Heart left ventricle (tissue), 16 donors: ENCODE measurements around the gene KRTAP10-8. TPM values are rescaled to one million over a fixed set of nuclear protein-coding genes. Genes with fewer than 3 reads are reported as not detected.

ENCODE experiments used
- ATAC-seq, 4 donors: fragments of 200-7000 bp; cut with Tn5 transposase; one replicate each; pipeline ENCODE4 v1.9.1; 2020 to 2022; ENCODE audit warnings: moderate library complexity in 4 of 4, mild to moderate bottlenecking in 3 of 4, moderate number of reproducible peaks in 1 of 4
- DNase-seq, 5 donors: peaks; one replicate each; pipeline ENCODE4 v3.0.0-alpha.2; 2020
- H3K27ac ChIP-seq, 12 donors: fragments of 200-600 bp; sonication (generic) in 4 of 12; one replicate each; pipeline versions ENCODE4 v1.5.0 to v1.8.0; 2016 to 2022; ENCODE audit warnings: mild to moderate bottlenecking in 2 of 12
- H3K27me3 ChIP-seq, 9 donors: fragments of 200-600 bp; sonication (generic) in 2 of 9; one replicate each; pipeline versions ENCODE4 v1.5.1 to v1.8.0; 2016 to 2022; ENCODE audit warnings: mild to moderate bottlenecking in 3 of 9
- H3K36me3 ChIP-seq, 9 donors: fragments of 200-600 bp; sonication (generic) in 2 of 9; one replicate each; pipeline versions ENCODE4 v1.5.0 to v1.8.0; 2018 to 2022; ENCODE audit warnings: mild to moderate bottlenecking in 2 of 9
- H3K4me1 ChIP-seq, 12 donors: fragments of 200-600 bp; sonication (generic) in 4 of 12; one replicate each; pipeline versions ENCODE4 v1.5.0 to v1.8.0; 2016 to 2022; ENCODE audit warnings: mild to moderate bottlenecking in 3 of 12
- H3K4me3 ChIP-seq, 12 donors: fragments of 200-600 bp; sonication (generic) in 4 of 12; one replicate each; pipeline versions ENCODE4 v1.5.0 to v1.8.0; 2017 to 2022; ENCODE audit warnings: mild to moderate bottlenecking in 9 of 12, moderate library complexity in 4 of 12
- H3K9me3 ChIP-seq, 12 donors: fragments of 200-600 bp; sonication (generic) in 4 of 12; one replicate each; pipeline versions ENCODE4 v1.5.0 to v1.8.0; 2016 to 2022; ENCODE audit warnings: mild to moderate bottlenecking in 1 of 12
- CTCF ChIP-seq, 12 donors: fragments of 200-600 bp; sonication (generic) in 4 of 12; IDR thresholded peaks; one replicate each; pipeline versions ENCODE4 v1.5.0 to v1.8.0; 2018 to 2022; ENCODE audit warnings: antibody characterized with exemption in 12 of 12, mild to moderate bottlenecking in 5 of 12
- POLR2A ChIP-seq, 2 donors: fragments of 450-650 bp; IDR thresholded peaks; one replicate each; pipeline ENCODE4 v1.6.1; 2017; ENCODE audit warnings: antibody characterized with exemption in 2 of 2, mild to moderate bottlenecking in 2 of 2, moderate library complexity in 2 of 2
- WGBS, 4 donors: extraction: QIAGEN DNeasy Blood & Tissue Kit in 2 of 4; methylation state at CpG; one replicate each; pipeline versions ENCODE4 v1.1.5 to v1.1.7; 2013 to 2018; 5-methylcytosine and 5-hydroxymethylcytosine counted together
- intact Hi-C, 10 donors: fragments of 100-400 bp; cut with DNase I; formaldehyde crosslinking; loops; one replicate each; pipeline versions ENCODE4 v1.11.1 to v1.14.2; 2022
- polyA plus RNA-seq, 2 donors: library from polyadenylated mRNA; stranded (reverse); fragments of 200-250 nt; gene quantifications; one replicate each; pipeline ENCODE4 v1.2.3, GENCODE V29; 2013
- total RNA-seq, 9 donors: library from RNA; depleted of rRNA in 2 of 9; stranded (reverse); fragments of >200 nt in 2 of 9; fragmentation: NEBNext Ultra II Directional in 3 of 9; extraction: Animal tissue kit (Norgen Biotek cat#: 25700) in 3 of 9; gene quantifications; one replicate each; pipeline versions ENCODE4 v1.1.0 to v1.2.4, GENCODE V29; 2016 to 2023
- donor health status: ischemic (EF 13 %, LVEDD 7.1; RV severe dilation, severe dysfunction).
- donor health status: healthy with polysubstance abuse.
- donor health status: DM: no; HTN: yes; CAD: no.
- donor health status: DM: no; HTN: no; CAD: no.
- donor health status: ischemic (EF 25% LVEDD 6.9; RV normal size, moderate dysfunction).
- donor health status: ischemic (EF 25% LVEDD 5.7; RV mildly dilated, moderate dysfunction).
- donor health status: healthy.
- donor health status: DM: yes; HTN: yes; CAD: no.
- donor health status: ischemic (EF 35%, LVEDD 5.7; RV mildly dilated, moderate dysfunction).
- donor health status: nonischemic (EF 11% LVEDD 7.7; RV severe dilation, severe dysfunction).
- donor health status: DM: yes; HTN: yes; CAD: no.
- donor health status: PGD.
- donor health status: ischemic (EF 29% LVEDD 5.4; RV normal size, mild dysfunction).
- donor health status: nonischemic (EF 23%, LVEDD 6.1; RV moderate dilation, normal function).

KRTAP10-8 gene
- total and polyA plus RNA-seq, 11 donors = not detected

- TF ChIP-seq POLR2A (IDR thresholded peaks at IDR 0.05) (no peak), CTCF (IDR thresholded peaks at IDR 0.05) (no peak)
- peaks cover 0 to 40% (median 12%) of the 10 kb centered on the region in 12 donors for H3K9me3 ChIP-seq
- 79 to 86% (median 81%) methylated on average over 3 of the region's 3 CpGs for WGBS, 4 donors
These were observed 30.7 kb upstream of the KRTAP10-8 start for GRCh38 chr21:44581158-44581557.

GRCh38 chr21:44582055-44582454 lies 29.8 kb upstream of the KRTAP10-8 start:
- H3K4me1 ChIP-seq = no peaks in the 10 kb centered on the region
- no peak overlapping the region for H3K4me3 ChIP-seq
- no peak overlapping the region for H3K27ac ChIP-seq
- H3K36me3 ChIP-seq = no peaks in the 10 kb centered on the region
- peaks cover 0 to 33% (median 10%) of the 10 kb centered on the region in 12 donors for H3K9me3 ChIP-seq
- TF ChIP-seq POLR2A (IDR thresholded peaks at IDR 0.05) = no peak
- no peak for TF ChIP-seq CTCF (IDR thresholded peaks at IDR 0.05)
- intact Hi-C loops = no loop called here
- ATAC-seq (no peak), DNase-seq (no peak)
- H3K27me3 ChIP-seq = peaks cover 0 to 29% (median 0%) of the 10 kb centered on the region in 9 donors
- 56 to 72% (median 66%) methylated on average over 15 of the region's 15 CpGs for WGBS, 4 donors

More at GRCh38 chr21:44581158-44581557, 30.7 kb upstream of the KRTAP10-8 start:
- Histone ChIP-seq H3K4me3 (no peak overlapping the region), H3K4me1 (no peaks in the 10 kb centered on the region), H3K27ac (no peak overlapping the region), H3K27me3 (peaks cover 0 to 23% (median 0%) of the 10 kb centered on the region in 9 donors), H3K36me3 (no peaks in the 10 kb centered on the region)
- DNase-seq = no peak
- ATAC-seq = no peak
- intact Hi-C loops = no loop called here

GRCh38 chr21:44583089-44583799 lies 28.6 kb upstream of the KRTAP10-8 start:
- WGBS, 4 donors = 11 to 17% (median 13%) methylated on average over 11 of the region's 11 CpGs
- Histone ChIP-seq H3K9me3 (peaks cover 0 to 21% (median 7%) of the 10 kb centered on the region in 12 donors), H3K36me3 (no peaks in the 10 kb centered on the region), H3K4me3 (no peak overlapping the region), H3K4me1 (no peaks in the 10 kb centered on the region), H3K27ac (no peak overlapping the region), H3K27me3 (peaks cover 0 to 29% (median 0%) of the 10 kb centered on the region in 9 donors)
- DNase-seq = peak in 1 of 5 donors; percentile 33
- intact Hi-C loops = no loop called here
- peak in 2 of 4 donors; percentile 70 to 81 for ATAC-seq
- TF ChIP-seq POLR2A (IDR thresholded peaks at IDR 0.05) = no peak

- 69 to 80% (median 78%) methylated on average over 6 of the region's 6 CpGs for WGBS, 4 donors
- H3K4me1 ChIP-seq = no peaks in the 10 kb centered on the region
- H3K4me3 ChIP-seq = no peak overlapping the region
- no peak overlapping the region for H3K27ac ChIP-seq
- DNase-seq (no peak), ATAC-seq (no peak)
- H3K27me3 ChIP-seq = peaks cover 0 to 29% (median 0%) of the 10 kb centered on the region in 9 donors
- H3K36me3 ChIP-seq = no peaks in the 10 kb centered on the region
- intact Hi-C loops = no loop called here
- peaks cover 0 to 19% (median 7%) of the 10 kb centered on the region in 12 donors for H3K9me3 ChIP-seq
- TF ChIP-seq CTCF (IDR thresholded peaks at IDR 0.05) (no peak), POLR2A (IDR thresholded peaks at IDR 0.05) (no peak)
These were observed 28.1 kb upstream of the KRTAP10-8 start for GRCh38 chr21:44583800-44584147.
